Stimulated activated CD4-positive, alpha-beta T cell treated with anti-CD3 and anti-CD28 coated beads, Interleukin-15, amount 100 ng/mL, for 1 hour (primary cell): ENCODE results near the gene ARHGAP19.

Experiments
- DNase-seq, 2 donors: peaks; one replicate each; pipeline ENCODE4 v3.0.0-alpha.2; 2020; ENCODE audit warnings: low read depth in 1 of 2, low spot score in 1 of 2

The ARHGAP19 gene

GRCh38 chr10:97292097-97292861, at the start of gene ARHGAP19:
TSS of gene ARHGAP19 (minus strand) at chr10:97292637. CDS start at chr10:97292627, 10 bp downstream.
- DNase-seq: peak; percentile 72 to 82

- DNase-seq: no peak
Observed at GRCh38 chr10:97341416-97341815, 49.0 kb upstream of the ARHGAP19 start.

- DNase-seq: no peak
Observed at GRCh38 chr10:97338041-97338440, 45.6 kb upstream of the ARHGAP19 start.

- DNase-seq: no peak
Observed at GRCh38 chr10:97336942-97337831, 44.8 kb upstream of the ARHGAP19 start.

GRCh38 chr10:97336446-97336845, 44.0 kb upstream of the ARHGAP19 start:
- DNase-seq: no peak

- DNase-seq: no peak
Observed at GRCh38 chr10:97336006-97336405, 43.6 kb upstream of the ARHGAP19 start.

- no peak for DNase-seq
Observed at GRCh38 chr10:97335188-97335619, 42.8 kb upstream of the ARHGAP19 start.

- peak; percentile 80 for DNase-seq
Observed at GRCh38 chr10:97334370-97335175, 42.1 kb upstream of the ARHGAP19 start, which contains the start of gene FRAT2. TSS of gene FRAT2 (minus strand) at chr10:97334729. CDS start at chr10:97334572, 157 bp downstream.

GRCh38 chr10:97333601-97334369, 41.3 kb upstream of the ARHGAP19 start:
- no peak for DNase-seq

GRCh38 chr10:97333351-97333600, 40.8 kb upstream of the ARHGAP19 start:
- no peak for DNase-seq

GRCh38 chr10:97332591-97333350, 40.3 kb upstream of the ARHGAP19 start:
- no peak for DNase-seq

GRCh38 chr10:97331153-97331703, 38.8 kb upstream of the ARHGAP19 start:
- no peak for DNase-seq

GRCh38 chr10:97329766-97330165, 37.3 kb upstream of the ARHGAP19 start:
- DNase-seq: no peak

GRCh38 chr10:97328646-97329453, 36.4 kb upstream of the ARHGAP19 start:
- no peak for DNase-seq

- no peak for DNase-seq
Observed at GRCh38 chr10:97327348-97328294, 35.2 kb upstream of the ARHGAP19 start.

- DNase-seq: no peak
Observed at GRCh38 chr10:97325754-97326153, 33.3 kb upstream of the ARHGAP19 start.

GRCh38 chr10:97323501-97323900, 31.1 kb upstream of the ARHGAP19 start:
- DNase-seq: no peak

- no peak for DNase-seq
Observed at GRCh38 chr10:97321804-97322190, 29.4 kb upstream of the ARHGAP19 start.
